Measurements from ENCODE around the gene CDK10. TPM values are rescaled to one million over a fixed set of nuclear protein-coding genes. Genes with fewer than 3 reads are reported as not detected.

CDK10 gene
- total RNA-seq, 1 donor: 39.6 TPM

- no peak for DNase-seq (ENCODE audit: low read depth in 2 of 3, low spot score in 2 of 3)
Observed at GRCh38 chr16:89710709-89711564, 24.4 kb downstream of the CDK10 start.

GRCh38 chr16:89711601-89712273 lies 25.2 kb downstream of the CDK10 start:
- peak; percentile 52 to 81 (median 78) for DNase-seq (ENCODE audit: low read depth in 2 of 3, low spot score in 2 of 3)

GRCh38 chr16:89712274-89712781 lies 25.8 kb downstream of the CDK10 start:
- DNase-seq (ENCODE audit: low read depth in 2 of 3, low spot score in 2 of 3): no peak

- no peak for DNase-seq (ENCODE audit: low read depth in 2 of 3, low spot score in 2 of 3)
Observed at GRCh38 chr16:89716493-89716892, 30.0 kb downstream of the CDK10 start.

GRCh38 chr16:89716916-89717687 lies 30.6 kb downstream of the CDK10 start:
- no peak for DNase-seq (ENCODE audit: low read depth in 2 of 3, low spot score in 2 of 3)

- DNase-seq (ENCODE audit: low read depth in 2 of 3, low spot score in 2 of 3): no peak
Observed at GRCh38 chr16:89717688-89718505, 31.4 kb downstream of the CDK10 start.

GRCh38 chr16:89720551-89720812 lies 34.0 kb downstream of the CDK10 start:
- no peak for DNase-seq (ENCODE audit: low read depth in 2 of 3, low spot score in 2 of 3)

GRCh38 chr16:89720813-89721545 lies 34.5 kb downstream of the CDK10 start, which contains the start of the genes VPS9D1 and ZNF276:
TSS of gene VPS9D1 (minus strand) at chr16:89720898. CDS start at chr16:89720861, 37 bp downstream.
TSS of gene ZNF276 (plus strand) at chr16:89721537. CDS start at chr16:89721641, 104 bp downstream.
- peak; percentile 71 to 88 (median 82) for DNase-seq (ENCODE audit: low read depth in 2 of 3, low spot score in 2 of 3)

- peak; percentile 76 to 92 (median 90) for DNase-seq (ENCODE audit: low read depth in 2 of 3, low spot score in 2 of 3)
Observed at GRCh38 chr16:89721546-89722391, 35.3 kb downstream of the CDK10 start.

GRCh38 chr16:89722392-89723278 lies 36.1 kb downstream of the CDK10 start:
- DNase-seq (ENCODE audit: low read depth in 2 of 3, low spot score in 2 of 3): peak in 2 of 3 donors; percentile 45 to 55

- DNase-seq (ENCODE audit: low read depth in 2 of 3, low spot score in 2 of 3): peak in 1 of 3 donors; percentile 53
Observed at GRCh38 chr16:89723279-89724250, 37.1 kb downstream of the CDK10 start.

- DNase-seq (ENCODE audit: low read depth in 2 of 3, low spot score in 2 of 3): no peak
Observed at GRCh38 chr16:89727406-89728120, 41.1 kb downstream of the CDK10 start.

GRCh38 chr16:89729293-89729692 lies 42.8 kb downstream of the CDK10 start:
- DNase-seq (ENCODE audit: low read depth in 2 of 3, low spot score in 2 of 3): no peak

GRCh38 chr16:89729863-89730593 lies 43.5 kb downstream of the CDK10 start:
- no peak for DNase-seq (ENCODE audit: low read depth in 2 of 3, low spot score in 2 of 3)

GRCh38 chr16:89730610-89731234 lies 44.2 kb downstream of the CDK10 start:
- DNase-seq (ENCODE audit: low read depth in 2 of 3, low spot score in 2 of 3): no peak
